Measurements from ENCODE around the gene ACKR2. TPM values are rescaled to one million over a fixed set of nuclear protein-coding genes. Genes with fewer than 3 reads are reported as not detected.

ACKR2 gene
- total and polyA plus RNA-seq, 2 experiments from 2014 or later, result 0.35 TPM; not detected in 1

DNA sequence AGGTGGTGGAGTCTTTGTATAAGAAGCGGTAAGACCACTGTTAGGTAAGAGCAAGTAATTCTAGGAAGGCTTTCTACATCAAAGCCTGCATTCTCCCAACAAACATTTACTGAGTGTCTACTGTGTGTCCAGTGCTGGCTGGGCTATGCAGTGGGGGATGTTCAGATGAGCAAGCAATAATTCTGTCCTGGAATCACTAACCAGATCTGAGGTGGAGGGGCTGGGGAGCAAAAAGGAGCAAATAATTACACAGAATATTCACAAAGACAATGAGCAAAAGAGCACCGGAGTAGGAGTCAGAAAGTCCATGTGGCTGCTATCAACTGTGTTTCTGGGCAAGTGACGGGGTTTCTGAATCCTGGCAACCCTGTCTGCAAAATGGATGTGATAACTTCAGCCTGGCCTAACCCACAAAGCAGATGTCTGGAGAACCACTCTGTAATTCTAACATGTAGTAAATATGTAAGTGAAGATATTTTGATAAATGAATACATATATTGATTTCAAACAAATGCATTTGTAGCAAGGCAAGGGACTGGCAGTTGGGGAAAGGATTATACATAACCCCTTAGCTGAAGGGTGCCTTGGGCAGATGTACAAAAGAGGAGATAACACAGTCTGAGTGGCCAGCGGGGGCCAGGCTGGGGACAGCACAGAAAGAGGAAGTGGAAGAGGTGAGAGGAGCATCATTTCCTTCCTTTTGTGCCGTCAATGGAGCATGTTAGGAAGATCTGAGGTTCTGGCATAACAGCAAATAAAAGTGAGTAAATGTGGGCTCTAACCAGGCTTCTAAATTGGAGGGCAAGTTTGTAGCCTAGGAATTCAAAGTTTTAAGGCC, 37.7 kb downstream of the ACKR2 start (continued):
- TF ChIP-seq, protein P1, sequence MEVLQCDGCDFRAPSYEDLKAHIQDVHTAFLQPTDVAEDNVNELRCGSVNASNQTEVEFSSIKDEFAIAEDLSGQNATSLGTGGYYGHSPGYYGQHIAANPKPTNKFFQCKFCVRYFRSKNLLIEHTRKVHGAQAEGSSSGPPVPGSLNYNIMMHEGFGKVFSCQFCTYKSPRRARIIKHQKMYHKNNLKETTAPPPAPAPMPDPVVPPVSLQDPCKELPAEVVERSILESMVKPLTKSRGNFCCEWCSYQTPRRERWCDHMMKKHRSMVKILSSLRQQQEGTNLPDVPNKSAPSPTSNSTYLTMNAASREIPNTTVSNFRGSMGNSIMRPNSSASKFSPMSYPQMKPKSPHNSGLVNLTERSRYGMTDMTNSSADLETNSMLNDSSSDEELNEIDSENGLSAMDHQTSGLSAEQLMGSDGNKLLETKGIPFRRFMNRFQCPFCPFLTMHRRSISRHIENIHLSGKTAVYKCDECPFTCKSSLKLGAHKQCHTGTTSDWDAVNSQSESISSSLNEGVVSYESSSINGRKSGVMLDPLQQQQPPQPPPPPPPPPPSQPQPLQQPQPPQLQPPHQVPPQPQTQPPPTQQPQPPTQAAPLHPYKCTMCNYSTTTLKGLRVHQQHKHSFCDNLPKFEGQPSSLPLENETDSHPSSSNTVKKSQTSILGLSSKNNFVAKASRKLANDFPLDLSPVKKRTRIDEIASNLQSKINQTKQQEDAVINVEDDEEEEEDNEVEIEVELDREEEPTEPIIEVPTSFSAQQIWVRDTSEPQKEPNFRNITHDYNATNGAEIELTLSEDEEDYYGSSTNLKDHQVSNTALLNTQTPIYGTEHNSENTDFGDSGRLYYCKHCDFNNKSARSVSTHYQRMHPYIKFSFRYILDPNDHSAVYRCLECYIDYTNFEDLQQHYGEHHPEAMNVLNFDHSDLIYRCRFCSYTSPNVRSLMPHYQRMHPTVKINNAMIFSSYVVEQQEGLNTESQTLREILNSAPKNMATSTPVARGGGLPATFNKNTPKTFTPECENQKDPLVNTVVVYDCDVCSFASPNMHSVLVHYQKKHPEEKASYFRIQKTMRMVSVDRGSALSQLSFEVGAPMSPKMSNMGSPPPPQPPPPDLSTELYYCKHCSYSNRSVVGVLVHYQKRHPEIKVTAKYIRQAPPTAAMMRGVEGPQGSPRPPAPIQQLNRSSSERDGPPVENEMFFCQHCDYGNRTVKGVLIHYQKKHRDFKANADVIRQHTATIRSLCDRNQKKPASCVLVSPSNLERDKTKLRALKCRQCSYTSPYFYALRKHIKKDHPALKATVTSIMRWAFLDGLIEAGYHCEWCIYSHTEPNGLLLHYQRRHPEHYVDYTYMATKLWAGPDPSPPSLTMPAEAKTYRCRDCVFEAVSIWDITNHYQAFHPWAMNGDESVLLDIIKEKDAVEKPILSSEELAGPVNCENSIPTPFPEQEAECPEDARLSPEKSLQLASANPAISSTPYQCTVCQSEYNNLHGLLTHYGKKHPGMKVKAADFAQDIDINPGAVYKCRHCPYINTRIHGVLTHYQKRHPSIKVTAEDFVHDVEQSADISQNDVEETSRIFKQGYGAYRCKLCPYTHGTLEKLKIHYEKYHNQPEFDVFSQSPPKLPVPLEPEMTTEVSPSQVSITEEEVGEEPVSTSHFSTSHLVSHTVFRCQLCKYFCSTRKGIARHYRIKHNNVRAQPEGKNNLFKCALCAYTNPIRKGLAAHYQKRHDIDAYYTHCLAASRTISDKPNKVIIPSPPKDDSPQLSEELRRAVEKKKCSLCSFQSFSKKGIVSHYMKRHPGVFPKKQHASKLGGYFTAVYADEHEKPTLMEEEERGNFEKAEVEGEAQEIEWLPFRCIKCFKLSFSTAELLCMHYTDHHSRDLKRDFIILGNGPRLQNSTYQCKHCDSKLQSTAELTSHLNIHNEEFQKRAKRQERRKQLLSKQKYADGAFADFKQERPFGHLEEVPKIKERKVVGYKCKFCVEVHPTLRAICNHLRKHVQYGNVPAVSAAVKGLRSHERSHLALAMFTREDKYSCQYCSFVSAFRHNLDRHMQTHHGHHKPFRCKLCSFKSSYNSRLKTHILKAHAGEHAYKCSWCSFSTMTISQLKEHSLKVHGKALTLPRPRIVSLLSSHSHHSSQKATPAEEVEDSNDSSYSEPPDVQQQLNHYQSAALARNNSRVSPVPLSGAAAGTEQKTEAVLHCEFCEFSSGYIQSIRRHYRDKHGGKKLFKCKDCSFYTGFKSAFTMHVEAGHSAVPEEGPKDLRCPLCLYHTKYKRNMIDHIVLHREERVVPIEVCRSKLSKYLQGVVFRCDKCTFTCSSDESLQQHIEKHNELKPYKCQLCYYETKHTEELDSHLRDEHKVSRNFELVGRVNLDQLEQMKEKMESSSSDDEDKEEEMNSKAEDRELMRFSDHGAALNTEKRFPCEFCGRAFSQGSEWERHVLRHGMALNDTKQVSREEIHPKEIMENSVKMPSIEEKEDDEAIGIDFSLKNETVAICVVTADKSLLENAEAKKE (CRISPR knock-in tag; IDR thresholded peaks at IDR 0.05), result no peak
- TF ChIP-seq POLR2AphosphoS5 (IDR thresholded peaks at IDR 0.05; ENCODE audit: low read depth) (no peak), STAT1 (IDR thresholded peaks at IDR 0.05; ENCODE audit: unreplicated experiment) (no peak)

DNA sequence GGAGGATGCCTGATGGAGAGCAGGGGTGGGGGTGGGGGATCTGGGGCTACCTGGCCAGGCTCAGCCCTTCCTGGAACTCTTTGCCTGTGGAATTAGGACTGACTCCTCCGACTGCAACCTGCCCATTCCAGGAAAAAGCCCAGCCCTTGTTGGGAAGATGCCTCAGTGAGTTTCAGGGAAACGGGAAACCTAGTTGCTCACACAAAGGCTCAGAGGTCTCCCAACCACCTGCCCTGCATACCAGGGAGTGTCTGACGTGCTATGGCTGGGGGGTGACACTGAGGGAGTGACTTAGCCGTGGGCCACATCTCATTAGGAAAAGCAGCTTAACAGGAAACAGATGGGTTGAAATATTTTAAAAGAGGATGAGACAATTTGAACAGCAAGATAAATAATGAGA, 38.5 kb downstream of the ACKR2 start:
- no peaks in the 10 kb centered on the region for H3K36me3 Mint-ChIP-seq (ENCODE audit: low read depth)
- Histone ChIP-seq H3K27me3 (ENCODE audit: insufficient read depth) (no peaks in the 10 kb centered on the region), H4K20me1 (replicated peaks; ENCODE audit: insufficient read depth) (no peaks in the 10 kb centered on the region), H2AFZ (peak overlapping the region; percentile 90), H3K4me2 (no peak overlapping the region), H3K9me2 (ENCODE audit: insufficient read depth) (peaks cover 4% of the 10 kb centered on the region; the same call in 1 of the 2 replicates), H3F3A (replicated peaks; ENCODE audit: low read depth) (no peaks in the 10 kb centered on the region), H3K4me3 (no peak overlapping the region), H3K79me2 (replicated peaks; ENCODE audit: insufficient read depth) (no peaks in the 10 kb centered on the region), H3K4me1 (ENCODE audit: insufficient read depth) (no peaks in the 10 kb centered on the region; the same call in 1 of the 2 replicates), H3K27ac (ENCODE audit: low read depth) (no peak overlapping the region), H3K36me3 (ENCODE audit: insufficient read depth) (no peaks in the 10 kb centered on the region)
- H3K4me3 Mint-ChIP-seq, result no peak overlapping the region
- peaks cover 5% of the 10 kb centered on the region for H3K27me3 Mint-ChIP-seq (ENCODE audit: insufficient read depth, low read depth, poor library complexity)
- peaks cover 15% of the 10 kb centered on the region for H3K4me1 Mint-ChIP-seq
- DNase-seq (ENCODE audit: low spot score) (peak; percentile 23), ATAC-seq (peak; percentile 54)
- H3K27ac Mint-ChIP-seq, result no peak overlapping the region
- H3K9me3 Mint-ChIP-seq, result no peaks in the 10 kb centered on the region
- TF ChIP-seq, protein P2, sequence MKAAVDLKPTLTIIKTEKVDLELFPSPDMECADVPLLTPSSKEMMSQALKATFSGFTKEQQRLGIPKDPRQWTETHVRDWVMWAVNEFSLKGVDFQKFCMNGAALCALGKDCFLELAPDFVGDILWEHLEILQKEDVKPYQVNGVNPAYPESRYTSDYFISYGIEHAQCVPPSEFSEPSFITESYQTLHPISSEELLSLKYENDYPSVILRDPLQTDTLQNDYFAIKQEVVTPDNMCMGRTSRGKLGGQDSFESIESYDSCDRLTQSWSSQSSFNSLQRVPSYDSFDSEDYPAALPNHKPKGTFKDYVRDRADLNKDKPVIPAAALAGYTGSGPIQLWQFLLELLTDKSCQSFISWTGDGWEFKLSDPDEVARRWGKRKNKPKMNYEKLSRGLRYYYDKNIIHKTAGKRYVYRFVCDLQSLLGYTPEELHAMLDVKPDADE (IDR thresholded peaks at IDR 0.05), result no peak
- TF ChIP-seq, protein P1 (CRISPR knock-in tag; IDR thresholded peaks at IDR 0.05), result no peak
- no peak for TF ChIP-seq ZNF331 (CRISPR knock-in tag; IDR thresholded peaks at IDR 0.05; ENCODE audit: low read depth)
- TF ChIP-seq EZH2 (IDR thresholded peaks at IDR 0.05; ENCODE audit: low read depth, unreplicated experiment), result no peak
- TF ChIP-seq POLR2AphosphoS5 (IDR thresholded peaks at IDR 0.05; ENCODE audit: low read depth), result no peak
- TF ChIP-seq STAT1 (IDR thresholded peaks at IDR 0.05; ENCODE audit: unreplicated experiment), result no peak
- TF ChIP-seq JUNB (IDR thresholded peaks at IDR 0.05; ENCODE audit: unreplicated experiment), result no peak

Measured in GM23338 (cell line).